ENCODE measurements around the gene SH3PXD2A. TPM values are rescaled to one million over a fixed set of nuclear protein-coding genes. Genes with fewer than 3 reads are reported as not detected.

The SH3PXD2A gene
- total and polyA plus RNA-seq, 3 donors from 2014 or later, result 10.8 to 12.1 (median 12.0) TPM

DNA sequence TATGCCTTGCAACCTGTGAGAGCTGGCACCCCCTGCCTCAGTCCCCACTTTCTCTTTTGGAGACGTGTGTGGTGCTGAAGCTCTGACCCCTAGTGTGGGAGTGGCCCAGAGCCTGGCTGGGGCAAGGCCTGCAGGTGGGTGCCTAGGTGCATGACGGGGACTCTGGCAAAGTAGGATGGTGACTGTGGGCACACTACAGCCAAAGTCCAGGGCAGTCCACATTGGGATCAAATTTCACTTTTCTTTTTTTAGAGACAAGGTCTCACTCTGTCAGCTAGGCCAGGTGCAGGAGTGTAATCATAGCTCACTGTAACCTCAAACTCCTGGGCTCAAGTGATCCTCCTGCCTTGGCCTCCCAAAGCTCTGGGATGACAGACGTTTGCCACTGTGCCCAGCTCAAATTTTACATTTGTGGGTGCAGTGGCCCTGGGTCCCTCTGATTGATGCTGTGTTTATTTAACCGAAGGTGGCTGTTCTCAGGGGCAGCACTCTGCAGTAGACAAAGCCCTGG lies 309.6 kb downstream of the SH3PXD2A start:
- no peaks in the 10 kb centered on the region for H3K36me3 ChIP-seq (ENCODE audit: low read depth, missing control alignments)
- H3K27ac ChIP-seq, result no peak overlapping the region
- 80 to 81% methylated on average over 4 of the region's 4 CpGs for WGBS, 2 donors
- no peak for DNase-seq
- intact Hi-C loops (cut with DNase I; ENCODE audit: low total_unique reads), result no loop called here
- peaks cover 5% of the 10 kb centered on the region for H3K4me1 ChIP-seq
- H3K4me3 ChIP-seq, result no peak overlapping the region
- H3K27me3 ChIP-seq, result no peaks in the 10 kb centered on the region
- TF ChIP-seq, protein P1, sequence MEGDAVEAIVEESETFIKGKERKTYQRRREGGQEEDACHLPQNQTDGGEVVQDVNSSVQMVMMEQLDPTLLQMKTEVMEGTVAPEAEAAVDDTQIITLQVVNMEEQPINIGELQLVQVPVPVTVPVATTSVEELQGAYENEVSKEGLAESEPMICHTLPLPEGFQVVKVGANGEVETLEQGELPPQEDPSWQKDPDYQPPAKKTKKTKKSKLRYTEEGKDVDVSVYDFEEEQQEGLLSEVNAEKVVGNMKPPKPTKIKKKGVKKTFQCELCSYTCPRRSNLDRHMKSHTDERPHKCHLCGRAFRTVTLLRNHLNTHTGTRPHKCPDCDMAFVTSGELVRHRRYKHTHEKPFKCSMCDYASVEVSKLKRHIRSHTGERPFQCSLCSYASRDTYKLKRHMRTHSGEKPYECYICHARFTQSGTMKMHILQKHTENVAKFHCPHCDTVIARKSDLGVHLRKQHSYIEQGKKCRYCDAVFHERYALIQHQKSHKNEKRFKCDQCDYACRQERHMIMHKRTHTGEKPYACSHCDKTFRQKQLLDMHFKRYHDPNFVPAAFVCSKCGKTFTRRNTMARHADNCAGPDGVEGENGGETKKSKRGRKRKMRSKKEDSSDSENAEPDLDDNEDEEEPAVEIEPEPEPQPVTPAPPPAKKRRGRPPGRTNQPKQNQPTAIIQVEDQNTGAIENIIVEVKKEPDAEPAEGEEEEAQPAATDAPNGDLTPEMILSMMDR (IDR thresholded peaks at IDR 0.05), result no peak
- no peaks in the 10 kb centered on the region for H3K9me3 ChIP-seq

DNA sequence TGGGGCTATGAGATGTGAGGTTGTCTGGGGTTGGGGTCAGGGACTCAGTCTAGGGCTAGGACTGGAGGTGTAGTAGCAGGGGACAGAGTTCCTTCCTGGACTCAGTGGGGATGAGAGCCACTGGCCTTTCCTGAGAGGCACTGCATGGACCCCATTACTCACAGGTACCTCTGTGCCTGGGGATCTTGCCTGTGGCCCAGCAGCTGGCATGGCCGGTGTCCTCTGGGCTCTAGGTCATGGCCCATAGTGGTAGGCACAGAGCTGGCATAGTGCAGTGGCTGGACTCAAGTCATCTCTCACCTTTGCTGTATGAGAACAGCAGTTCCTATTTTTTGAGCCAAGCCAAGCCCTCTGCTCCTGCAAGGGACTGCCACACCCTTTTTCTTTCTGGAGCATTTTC lies 310.0 kb downstream of the SH3PXD2A start:
- peaks cover 5% of the 10 kb centered on the region for H3K4me1 ChIP-seq
- H3K36me3 ChIP-seq (ENCODE audit: low read depth, missing control alignments), result no peaks in the 10 kb centered on the region
- no peaks in the 10 kb centered on the region for H3K9me3 ChIP-seq
- H3K27me3 ChIP-seq, result no peaks in the 10 kb centered on the region
- no peak for TF ChIP-seq POLR2A (IDR thresholded peaks at IDR 0.05)
- TF ChIP-seq, protein P1 (IDR thresholded peaks at IDR 0.05), result no peak
- 100% methylated on average over 1 of the region's 1 CpG for WGBS, 2 donors
- DNase-seq, result no peak
- no peak overlapping the region for H3K4me3 ChIP-seq
- no peak overlapping the region for H3K27ac ChIP-seq
- intact Hi-C loops (cut with DNase I; ENCODE audit: low total_unique reads), result no loop called here

DNA sequence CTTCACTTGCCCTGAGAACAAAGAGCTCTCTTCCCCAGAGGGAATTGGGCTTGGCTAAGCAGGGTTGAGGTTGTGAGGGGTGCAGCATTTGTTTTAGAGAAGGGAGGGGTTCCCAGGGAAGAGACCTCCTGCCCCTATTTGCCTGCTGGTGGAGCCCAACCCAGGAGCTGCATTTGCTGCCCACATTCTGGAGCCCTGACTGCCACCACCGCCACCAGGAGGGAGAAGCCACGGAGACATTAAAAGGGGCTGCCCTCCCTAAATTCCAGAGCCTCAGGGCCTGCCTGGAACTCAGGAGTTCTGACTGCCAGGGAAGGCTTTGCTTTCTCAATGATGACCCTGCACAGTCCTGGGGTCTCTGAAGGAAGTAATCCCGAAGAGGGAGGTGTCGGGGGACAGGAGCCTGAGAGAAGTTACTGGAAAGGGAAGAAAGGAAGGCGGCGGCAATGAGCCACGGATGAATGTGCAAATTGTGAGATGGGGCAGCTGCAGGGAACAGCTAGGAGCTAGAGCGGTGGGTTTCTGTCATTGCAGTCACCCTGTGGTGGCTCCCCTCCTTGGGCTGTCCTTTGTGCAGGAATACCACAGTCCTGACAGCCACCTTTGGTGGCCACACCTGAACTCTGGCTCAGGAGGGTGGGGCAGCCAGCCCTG lies 310.6 kb downstream of the SH3PXD2A start:
- H3K36me3 ChIP-seq (ENCODE audit: low read depth, missing control alignments), result no peaks in the 10 kb centered on the region
- WGBS, 2 donors, result 91 to 93% methylated on average over 4 to 8 of the region's 8 CpGs
- TF ChIP-seq, protein P1 (IDR thresholded peaks at IDR 0.05), result no peak
- no peak for TF ChIP-seq POLR2A (IDR thresholded peaks at IDR 0.05)
- no peak overlapping the region for H3K27ac ChIP-seq
- H3K4me1 ChIP-seq, result peaks cover 5% of the 10 kb centered on the region
- no peaks in the 10 kb centered on the region for H3K9me3 ChIP-seq
- H3K27me3 ChIP-seq, result no peaks in the 10 kb centered on the region
- DNase-seq, result no peak
- intact Hi-C loops (cut with DNase I; ENCODE audit: low total_unique reads), result no loop called here
- H3K4me3 ChIP-seq, result no peak overlapping the region

Small RNAs within 50 kb of the gene (small RNA-seq; reads per million reads assigned to genes)
- 0 reads per million in 2 donors for gene RF00019

Other genes with a start within 250 kb of the SH3PXD2A start
- 10 to 100 TPM; 48.2 to 50.5 TPM for gene STN1, start 62.6 kb upstream of the SH3PXD2A start, total RNA-seq
- 50.1 TPM for gene STN1, start 62.6 kb upstream of the SH3PXD2A start, polyA plus RNA-seq (ENCODE audit: insufficient read depth, low read depth, low replicate concordance)
- 10 to 100 TPM; 57.7 to 59.4 TPM for gene SLK, start 111.6 kb upstream of the SH3PXD2A start, total RNA-seq
- 10.7 TPM for gene SLK, start 111.6 kb upstream of the SH3PXD2A start, polyA plus RNA-seq (ENCODE audit: insufficient read depth, low read depth, low replicate concordance)
- 10 to 100 TPM in 1 of 2 donors, 1 to 10 TPM in 1; 7.1 to 30.6 TPM for gene COL17A1, start 230.3 kb upstream of the SH3PXD2A start, total RNA-seq
- gene COL17A1, start 230.3 kb upstream of the SH3PXD2A start, polyA plus RNA-seq (ENCODE audit: insufficient read depth, low read depth, low replicate concordance), result 17.1 TPM